NCI-H2171 treated with DMSO at 0.1 percent for 48 hours (cell line): ENCODE measurements around the gene ETV6.

Experiments
- DNase-seq: peaks from one replicate; lab custom pipeline; 2025; lab: John Stamatoyannopoulos, UW

Gene ETV6

GRCh38 chr12:11645391-11645790 is 4.1 kb upstream of the ETV6 start:
- DNase-seq, result no peak

- DNase-seq, result peak; percentile 69
Observed at GRCh38 chr12:11648514-11649412, 711 bp upstream of the ETV6 start.

GRCh38 chr12:11650286-11651281 is 1.1 kb downstream of the ETV6 start:
- no peak for DNase-seq

- DNase-seq, result no peak
Observed at GRCh38 chr12:11651381-11651780, 1.9 kb downstream of the ETV6 start.

- DNase-seq, result no peak
Observed at GRCh38 chr12:11651785-11652184, 2.3 kb downstream of the ETV6 start.

- no peak for DNase-seq
Observed at GRCh38 chr12:11652351-11653040, 3.0 kb downstream of the ETV6 start.

- DNase-seq, result no peak
Observed at GRCh38 chr12:11653215-11653753, 3.8 kb downstream of the ETV6 start.

- no peak for DNase-seq
Observed at GRCh38 chr12:11654338-11654737, 4.9 kb downstream of the ETV6 start.

GRCh38 chr12:11654802-11655201 is 5.3 kb downstream of the ETV6 start:
- no peak for DNase-seq

GRCh38 chr12:11655842-11656241 is 6.4 kb downstream of the ETV6 start:
- DNase-seq, result no peak

- DNase-seq, result no peak
Observed at GRCh38 chr12:11656550-11656949, 7.1 kb downstream of the ETV6 start.

GRCh38 chr12:11657511-11657910 is 8.0 kb downstream of the ETV6 start:
- no peak for DNase-seq

GRCh38 chr12:11658791-11659190 is 9.3 kb downstream of the ETV6 start:
- no peak for DNase-seq

GRCh38 chr12:11660624-11661023 is 11.2 kb downstream of the ETV6 start:
- no peak for DNase-seq

- no peak for DNase-seq
Observed at GRCh38 chr12:11661491-11662089, 12.1 kb downstream of the ETV6 start.

GRCh38 chr12:11662369-11662768 is 12.9 kb downstream of the ETV6 start:
- no peak for DNase-seq

- no peak for DNase-seq
Observed at GRCh38 chr12:11663130-11663529, 13.7 kb downstream of the ETV6 start.

- DNase-seq, result no peak
Observed at GRCh38 chr12:11664101-11664500, 14.6 kb downstream of the ETV6 start.

- DNase-seq, result no peak
Observed at GRCh38 chr12:11666131-11667050, 16.9 kb downstream of the ETV6 start.

- no peak for DNase-seq
Observed at GRCh38 chr12:11667171-11667570, 17.7 kb downstream of the ETV6 start.
